GM18951 (cell line): ENCODE results near the gene BRICD5.
A peak's percentile ranks its signal among the peaks of the same experiment; 100 is the strongest.

Experiments
- POLR2A ChIP-seq: IDR thresholded peaks from 4 replicates; pipeline ENCODE4 v1.6.1; 2011; ENCODE audit warnings: mild to moderate bottlenecking; ENCODE audit not compliant: insufficient read length, insufficient read depth; ENCODE audit errors: extremely low read depth
- in situ Hi-C: fragments of 300-500 bp; cut with MboI; formaldehyde crosslinking; loops from one replicate; pipeline ENCODE4 v1.12.0; 2022; ENCODE audit warnings: low sequenced_read_pairs, mixed read lengths, inconsistent platforms; ENCODE audit not compliant: unreplicated experiment

The BRICD5 gene

GRCh38 chr16:2233872-2234812, 23.5 kb upstream of the BRICD5 start:
- in situ Hi-C loops: no loop called here
- no peak for TF ChIP-seq POLR2A

- peak; percentile 11 for TF ChIP-seq POLR2A
- in situ Hi-C loops: no loop called here
Observed at GRCh38 chr16:2233046-2233775, 22.5 kb upstream of the BRICD5 start.

- in situ Hi-C loops: no loop called here
- no peak for TF ChIP-seq POLR2A
Observed at GRCh38 chr16:2232094-2232990, 21.7 kb upstream of the BRICD5 start.

- in situ Hi-C loops: no loop called here
- no peak for TF ChIP-seq POLR2A
Observed at GRCh38 chr16:2231016-2231931, 20.6 kb upstream of the BRICD5 start.

- in situ Hi-C loops: no loop called here
- no peak for TF ChIP-seq POLR2A
Observed at GRCh38 chr16:2230376-2230775, 19.7 kb upstream of the BRICD5 start.

- in situ Hi-C loops: no loop called here
- no peak for TF ChIP-seq POLR2A
Observed at GRCh38 chr16:2229632-2230250, 19.1 kb upstream of the BRICD5 start.

- no peak for TF ChIP-seq POLR2A
- in situ Hi-C loops: no loop called here
Observed at GRCh38 chr16:2229091-2229490, 18.4 kb upstream of the BRICD5 start.

GRCh38 chr16:2228161-2228824, 17.6 kb upstream of the BRICD5 start:
- in situ Hi-C loops: no loop called here

GRCh38 chr16:2226918-2227317, 16.3 kb upstream of the BRICD5 start:
- in situ Hi-C loops: no loop called here
- no peak for TF ChIP-seq POLR2A

More at GRCh38 chr16:2228161-2228824, 17.6 kb upstream of the BRICD5 start:
- TF ChIP-seq POLR2A: no peak

GRCh38 chr16:2226245-2226793, 15.7 kb upstream of the BRICD5 start:
- in situ Hi-C loops: no loop called here
- no peak for TF ChIP-seq POLR2A

- in situ Hi-C loops: no loop called here
- no peak for TF ChIP-seq POLR2A
Observed at GRCh38 chr16:2223942-2224486, 13.4 kb upstream of the BRICD5 start.
